GM18526 (cell line): ENCODE results near the gene ANKRD7.

Experiments
- POLR2A ChIP-seq: IDR thresholded peaks from 3 replicates; pipeline ENCODE4 v1.6.1; 2011; ENCODE audit not compliant: insufficient read length; ENCODE audit errors: extremely low read depth

The ANKRD7 gene

DNA sequence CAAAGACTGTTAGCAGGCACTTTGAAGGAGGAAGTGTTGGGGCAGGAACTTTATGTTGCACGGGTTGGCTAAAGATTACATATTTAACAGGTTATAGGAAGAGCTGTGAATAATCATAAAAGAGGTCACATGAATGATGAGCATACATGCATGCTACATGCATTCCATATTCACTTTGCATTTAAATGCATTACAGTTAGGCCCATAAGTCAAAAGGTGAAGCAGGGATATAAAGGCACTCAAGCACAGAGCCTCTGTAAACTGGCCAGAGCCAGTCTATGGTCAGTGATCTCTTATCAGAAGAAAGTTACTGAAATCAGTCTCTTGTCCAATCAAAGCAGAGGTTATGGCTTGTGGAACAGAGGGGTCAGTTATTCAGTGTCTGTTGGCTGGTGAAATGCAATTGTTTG is 7.3 kb upstream of the ANKRD7 start:
- TF ChIP-seq POLR2A: no peak

DNA sequence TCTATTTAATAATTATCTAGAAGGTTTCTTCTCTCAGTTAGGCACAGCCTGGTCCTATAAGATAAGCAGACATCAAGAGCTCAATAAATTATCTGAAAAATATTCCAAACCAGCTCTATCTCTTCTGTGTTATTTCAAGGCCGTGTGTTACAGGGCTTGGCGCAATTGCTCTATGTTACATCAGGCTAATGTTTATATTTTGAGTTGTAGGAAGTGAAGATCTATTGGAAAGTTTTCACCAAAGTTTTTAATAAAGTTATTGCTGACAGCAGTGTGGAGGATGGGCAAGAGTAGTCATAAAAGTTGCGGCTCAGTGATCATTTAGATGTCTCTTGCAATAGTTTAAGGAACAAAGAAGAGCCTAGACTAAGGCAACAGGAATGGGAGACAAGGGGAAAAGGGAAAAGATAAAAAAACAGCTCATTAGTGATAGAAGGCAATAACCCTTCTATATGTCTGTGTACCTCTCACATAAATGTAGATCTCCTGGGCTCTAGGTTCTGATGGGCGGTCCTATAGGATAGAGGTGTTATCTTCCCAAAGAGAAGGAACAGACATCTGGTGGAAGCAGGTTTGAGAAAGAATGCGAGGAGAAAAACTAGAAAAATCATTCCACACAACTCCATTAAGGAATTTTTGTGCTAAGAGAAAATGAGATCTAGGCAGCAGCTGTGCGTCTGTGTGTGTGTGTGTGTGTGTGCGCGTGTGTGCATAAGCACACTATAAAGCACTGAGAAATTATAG is 5.9 kb upstream of the ANKRD7 start:
- no peak for TF ChIP-seq POLR2A

DNA sequence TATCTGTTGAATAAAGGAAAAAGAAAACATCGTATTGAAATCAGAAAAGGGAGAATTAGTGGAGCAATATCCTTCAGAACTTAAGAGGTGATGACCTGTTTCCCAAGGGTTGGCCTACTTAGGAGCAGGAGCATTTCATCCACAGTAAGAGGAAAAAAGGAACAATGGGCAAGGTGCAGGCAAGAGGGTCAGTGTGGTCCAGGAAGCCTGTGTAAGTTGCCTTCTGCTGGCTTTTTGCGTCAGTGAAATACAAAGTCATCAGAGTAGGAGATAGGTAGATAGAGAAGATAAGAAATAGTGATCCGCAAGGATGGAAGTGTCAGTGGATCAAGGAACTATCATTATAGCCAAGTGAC is 5.4 kb upstream of the ANKRD7 start:
- no peak for TF ChIP-seq POLR2A

DNA sequence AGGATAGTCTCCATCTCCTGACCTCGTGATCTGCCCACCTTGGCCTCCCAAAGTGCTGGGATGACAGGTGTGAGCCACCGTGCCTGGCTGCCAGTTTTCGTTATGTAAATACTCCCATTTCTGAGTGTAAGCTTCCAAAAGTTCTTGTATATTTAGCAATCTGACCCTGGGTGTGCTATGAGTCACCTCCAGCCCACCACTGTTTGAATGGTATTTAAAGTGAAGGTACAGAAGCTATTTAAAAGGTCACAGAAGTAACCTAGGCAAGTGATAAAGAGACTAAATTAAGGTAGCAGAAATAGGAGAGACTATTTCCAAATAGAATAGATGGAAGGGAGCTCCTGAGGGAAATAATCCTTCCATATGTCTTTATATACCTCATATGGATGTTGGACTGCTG is 3.9 kb upstream of the ANKRD7 start:
- no peak for TF ChIP-seq POLR2A

DNA sequence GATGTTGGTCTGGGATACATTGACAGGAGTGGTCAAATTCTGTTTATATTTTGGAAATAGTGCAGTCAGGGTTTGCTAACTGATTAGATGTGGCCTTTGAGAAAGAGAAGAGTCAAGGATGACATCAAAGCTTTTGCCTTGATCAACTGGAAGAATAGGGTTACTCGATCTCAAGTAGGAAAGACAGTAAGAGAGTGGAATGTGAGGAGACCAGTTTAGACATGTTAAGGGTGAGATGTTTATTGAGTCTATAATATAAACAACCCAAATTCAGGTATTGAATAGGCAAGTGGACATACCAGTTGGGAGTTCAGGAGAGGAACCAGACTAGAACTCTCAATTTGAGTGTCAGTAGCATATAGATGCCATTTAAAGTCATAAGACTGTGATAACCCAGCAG is 1.9 kb upstream of the ANKRD7 start:
- TF ChIP-seq POLR2A: no peak

DNA sequence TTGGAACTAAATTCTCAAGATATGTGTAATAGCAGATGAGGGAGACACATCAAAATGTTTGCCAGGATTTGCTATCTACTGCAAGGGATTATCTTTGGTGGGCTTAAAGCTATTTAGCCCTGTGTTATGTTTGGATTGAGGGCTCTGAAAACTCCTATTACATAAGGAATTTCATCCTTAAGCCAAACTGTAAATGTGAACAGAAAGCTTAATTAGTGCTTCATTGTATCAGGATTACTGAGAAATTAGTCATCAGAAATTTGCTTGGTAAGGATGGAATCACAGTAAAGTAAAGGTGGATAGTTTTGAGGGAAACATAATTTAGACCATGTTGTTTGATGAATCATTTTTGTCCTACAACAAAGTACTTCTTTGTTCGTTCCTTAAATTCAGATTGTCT is 8.3 kb downstream of the ANKRD7 start:
- no peak for TF ChIP-seq POLR2A

DNA sequence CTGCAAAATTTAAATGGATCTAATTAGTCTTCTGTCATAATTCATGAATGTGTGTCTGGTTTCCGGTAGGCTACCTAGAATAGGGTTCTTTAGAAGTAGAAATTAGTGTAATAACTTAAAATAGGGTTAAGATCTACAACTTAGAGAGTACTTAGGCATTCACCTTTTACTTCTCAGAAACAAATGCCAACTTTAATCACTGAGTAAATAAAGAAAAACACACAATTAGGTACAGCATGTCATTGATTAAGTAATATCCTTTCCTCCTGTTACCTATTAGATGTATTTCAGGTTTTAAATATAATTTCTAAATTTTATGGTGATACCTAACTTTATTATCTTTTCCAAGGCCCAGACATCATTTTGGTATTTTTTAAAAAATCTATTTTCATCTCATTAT is 9.3 kb downstream of the ANKRD7 start:
- TF ChIP-seq POLR2A: no peak

DNA sequence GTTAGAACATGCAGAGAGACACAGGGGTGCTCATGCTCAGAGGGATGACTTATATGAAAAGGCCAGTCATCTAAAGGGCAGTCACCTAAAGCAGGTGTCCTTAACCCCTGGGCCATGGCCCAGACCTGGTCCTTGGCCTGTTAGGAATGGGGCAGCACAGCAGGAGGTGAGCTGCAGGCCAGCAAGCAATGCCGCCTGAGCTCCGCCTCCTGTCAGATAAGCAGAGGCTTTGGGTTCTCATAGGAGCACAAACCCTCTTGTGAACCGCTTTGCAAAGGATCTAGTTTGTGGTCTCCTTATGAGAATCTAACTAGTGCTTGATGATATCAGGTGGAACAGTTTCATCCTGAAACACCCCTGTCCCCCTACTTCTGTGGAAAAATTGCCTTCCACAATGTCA is 14.5 kb downstream of the ANKRD7 start:
- no peak for TF ChIP-seq POLR2A

DNA sequence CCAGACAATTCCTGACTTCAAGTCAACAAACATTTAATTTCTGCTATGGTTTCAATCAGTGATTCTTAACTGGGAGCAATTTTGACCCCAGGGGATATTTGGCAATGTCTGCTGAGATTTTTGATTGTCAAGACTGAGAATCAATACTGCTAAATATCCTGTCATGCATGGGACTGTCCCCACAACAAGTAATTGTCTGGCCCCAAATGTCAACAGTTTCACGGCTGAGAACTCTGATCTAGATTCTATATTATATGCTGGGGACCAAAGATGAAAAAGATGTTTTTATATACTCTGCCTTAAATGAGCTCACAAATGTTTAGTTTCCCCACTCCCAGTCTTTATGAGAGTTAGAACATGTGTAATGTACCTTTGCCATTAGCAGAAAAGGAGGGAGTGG is 19.2 kb downstream of the ANKRD7 start:
- no peak for TF ChIP-seq POLR2A

DNA sequence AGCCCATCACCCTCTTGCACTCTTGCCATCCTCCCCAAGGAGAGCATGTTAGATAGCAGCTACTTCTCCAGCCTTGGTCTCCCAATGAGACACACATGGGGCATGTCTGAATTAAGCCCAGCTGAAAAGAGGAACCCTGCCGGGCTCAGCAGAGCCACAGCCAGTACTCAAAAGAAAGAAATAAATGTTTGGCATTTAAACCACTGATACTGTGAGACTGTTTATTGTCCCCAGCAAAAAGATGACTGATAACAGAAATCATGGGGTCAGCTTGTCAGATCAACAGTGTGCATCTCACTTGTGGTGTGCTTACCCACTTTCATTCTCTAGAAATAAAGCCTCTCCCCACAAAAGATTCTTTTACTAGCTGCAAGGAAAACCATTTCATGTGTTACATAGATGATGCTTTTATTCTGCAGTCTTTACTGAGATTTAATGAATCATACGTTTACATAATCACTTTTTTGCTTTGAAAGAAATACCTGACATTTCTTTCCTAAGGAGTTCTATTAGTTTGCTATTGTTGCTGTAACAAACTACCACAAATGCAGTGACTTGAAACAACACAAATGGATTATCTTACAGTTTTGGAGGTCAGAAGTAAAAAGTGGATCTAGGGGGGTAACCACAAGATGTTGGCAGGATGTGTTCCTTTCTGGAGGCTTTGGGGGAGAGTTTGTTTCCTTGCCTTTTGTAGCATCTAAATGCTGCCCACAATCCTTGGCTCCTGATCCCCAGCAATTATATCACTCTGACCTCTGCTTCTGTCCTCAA is 20.9 kb downstream of the ANKRD7 start:
- no peak for TF ChIP-seq POLR2A

DNA sequence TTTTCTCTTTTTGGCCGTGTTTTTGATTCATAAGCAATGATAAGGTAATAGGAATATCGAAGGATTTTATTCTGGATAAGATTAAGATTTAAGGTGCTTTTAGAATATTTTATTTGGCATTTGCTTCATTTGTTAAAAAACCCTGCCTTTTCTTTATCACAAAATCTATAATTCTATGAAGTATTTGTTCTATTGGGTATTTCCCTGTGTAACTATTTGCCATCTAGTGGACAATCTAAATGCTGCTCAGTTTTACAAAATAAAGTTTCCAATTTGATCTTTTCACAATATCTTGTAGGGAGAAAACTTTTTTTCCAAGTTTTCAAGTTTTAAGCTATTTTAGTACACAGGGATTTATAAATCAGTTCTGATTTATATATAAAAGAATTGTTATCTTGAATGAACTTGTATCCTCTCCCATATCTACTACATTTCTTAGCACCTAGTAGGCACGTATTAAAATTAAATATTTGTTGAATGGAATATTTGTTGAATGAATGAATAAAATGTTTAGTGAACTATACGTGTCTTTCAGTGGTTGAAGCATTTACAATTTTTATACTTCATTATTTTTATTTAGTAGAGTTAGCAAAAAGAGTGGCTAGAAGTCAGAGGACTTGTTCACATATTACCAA is 26.5 kb downstream of the ANKRD7 start:
- TF ChIP-seq POLR2A: no peak

DNA sequence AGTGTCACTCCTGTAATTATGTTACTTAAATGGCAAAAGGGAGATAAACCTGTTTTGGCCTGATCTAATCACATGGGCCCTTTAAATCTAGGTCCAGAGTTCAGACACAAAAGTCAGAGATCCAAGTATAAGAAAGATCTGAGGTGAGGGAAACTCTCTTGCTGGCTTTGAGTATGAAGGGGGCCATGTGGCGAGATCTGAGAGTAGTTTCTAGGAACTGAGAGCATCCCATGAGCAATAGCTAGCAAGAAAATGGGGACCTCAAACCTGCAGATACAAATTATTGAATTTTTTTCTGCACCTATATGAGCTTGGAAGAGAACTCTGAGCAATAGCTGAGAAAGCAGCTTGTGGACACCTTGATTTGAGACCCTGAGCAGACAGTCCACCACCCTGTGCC is 27.6 kb downstream of the ANKRD7 start:
- no peak for TF ChIP-seq POLR2A

DNA sequence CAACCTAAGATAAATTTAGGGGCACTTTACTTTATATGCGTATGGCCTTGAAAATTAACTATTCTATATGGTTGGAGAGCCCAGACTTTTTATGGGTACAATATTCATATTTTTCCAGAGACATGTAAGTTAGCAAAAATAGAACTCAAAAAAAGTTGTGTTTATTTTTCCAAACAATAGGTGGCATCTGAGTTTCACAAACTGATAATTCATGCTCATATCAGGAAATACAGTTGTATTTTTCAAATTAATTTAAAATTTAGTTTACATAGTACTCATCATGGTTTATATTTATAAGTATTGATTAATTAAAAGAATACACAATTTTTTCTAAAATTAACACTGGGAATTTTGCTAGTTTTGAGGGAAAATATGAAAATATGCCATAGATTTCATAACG is 34.6 kb downstream of the ANKRD7 start:
- TF ChIP-seq POLR2A: no peak

DNA sequence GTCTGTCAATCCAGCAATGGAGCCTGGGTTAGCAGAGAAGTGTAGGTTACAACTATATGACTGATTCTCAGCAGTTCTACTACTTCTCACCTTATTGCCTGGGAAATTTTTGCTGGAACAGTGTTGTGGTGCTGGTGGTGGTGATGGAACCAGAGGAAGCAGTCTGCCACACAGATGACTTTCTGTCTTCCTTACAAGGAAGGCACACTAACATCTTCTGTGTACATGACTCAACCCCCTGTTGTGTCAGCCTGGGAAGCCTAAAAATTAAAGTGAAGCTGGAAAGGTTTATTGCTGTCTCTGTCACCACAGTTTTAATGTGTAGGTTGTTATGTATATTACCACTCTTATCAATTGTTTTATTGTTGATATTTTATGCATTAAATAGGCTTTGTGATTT is 40.3 kb downstream of the ANKRD7 start:
- TF ChIP-seq POLR2A: no peak

DNA sequence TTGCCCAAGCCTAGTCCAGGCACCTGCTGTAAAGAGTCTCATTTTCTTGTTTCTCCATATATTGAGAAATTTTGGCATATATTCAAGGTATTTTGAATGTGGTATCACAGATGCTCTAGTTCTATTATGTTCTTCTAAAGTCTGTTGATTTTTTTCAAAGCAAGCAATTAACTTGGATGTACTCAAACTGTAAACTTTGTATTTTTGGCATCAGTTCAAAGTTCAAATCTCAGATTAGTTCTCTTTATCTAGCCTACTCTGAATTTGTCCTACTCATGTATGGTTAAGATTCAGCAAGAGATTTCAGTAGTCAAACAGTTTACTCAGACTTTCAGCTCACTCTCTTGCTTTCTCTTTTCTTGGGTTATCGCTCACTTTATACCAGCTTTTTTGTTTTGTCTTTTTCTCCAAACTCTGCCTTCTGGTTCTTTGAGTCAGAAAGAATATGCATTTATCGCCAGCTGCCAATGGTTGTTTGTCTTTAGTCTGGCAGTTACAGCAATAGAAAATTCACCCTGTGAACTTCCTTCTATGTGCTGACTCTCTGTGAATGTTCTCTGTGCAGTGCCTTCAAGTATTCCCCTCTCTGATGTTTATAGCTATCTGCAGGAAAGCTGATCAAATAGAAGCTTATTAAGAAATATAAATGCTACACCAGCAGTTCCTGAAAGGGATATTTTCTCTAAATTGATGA is 56.0 kb downstream of the ANKRD7 start:
- TF ChIP-seq POLR2A: no peak

DNA sequence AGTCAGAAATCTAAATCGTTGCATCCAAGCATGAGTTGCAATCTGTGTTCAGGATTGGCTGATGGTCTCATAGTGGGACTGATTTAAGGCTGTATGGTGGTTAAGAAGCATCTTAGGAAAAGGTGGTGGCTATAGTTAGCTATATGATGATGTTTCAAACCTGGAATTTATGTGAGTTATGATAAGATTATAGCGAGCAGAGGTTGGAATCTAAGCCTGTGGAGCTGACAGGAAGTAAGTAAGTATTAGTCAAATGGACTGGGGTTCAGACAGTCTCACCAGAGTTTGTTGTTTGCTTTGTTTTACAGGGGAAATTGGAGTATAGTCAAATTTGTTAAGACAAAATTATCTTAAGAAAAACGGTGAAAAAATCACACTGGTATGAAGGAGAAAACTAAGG is 56.7 kb downstream of the ANKRD7 start:
- TF ChIP-seq POLR2A: no peak
